SIG-M5 treated with dmso at 0.1 percent for 504 hours (cell line): ENCODE measurements around the gene DHX32.
"Not testable (repeated sequence)": the region's sequence is repeated elsewhere in the genome, so short reads cannot be mapped to it uniquely, and the experiment has no call there.

ENCODE experiments used
- DNase-seq: peaks from one replicate; lab custom pipeline; 2025; ENCODE audit not compliant: unreplicated experiment; lab: John Stamatoyannopoulos, UW

DHX32 gene

GRCh38 chr10:125896088-125896934, 15.2 kb upstream of the DHX32 start, which contains the start of gene FANK1:
Gene FANK1 (plus strand): TSS chr10:125896564. CDS start chr10:125896643, 79 bp downstream.
- peak; percentile 44 for DNase-seq

GRCh38 chr10:125895130-125896087, 14.3 kb upstream of the DHX32 start:
- DNase-seq, result peak; percentile 27

DNA sequence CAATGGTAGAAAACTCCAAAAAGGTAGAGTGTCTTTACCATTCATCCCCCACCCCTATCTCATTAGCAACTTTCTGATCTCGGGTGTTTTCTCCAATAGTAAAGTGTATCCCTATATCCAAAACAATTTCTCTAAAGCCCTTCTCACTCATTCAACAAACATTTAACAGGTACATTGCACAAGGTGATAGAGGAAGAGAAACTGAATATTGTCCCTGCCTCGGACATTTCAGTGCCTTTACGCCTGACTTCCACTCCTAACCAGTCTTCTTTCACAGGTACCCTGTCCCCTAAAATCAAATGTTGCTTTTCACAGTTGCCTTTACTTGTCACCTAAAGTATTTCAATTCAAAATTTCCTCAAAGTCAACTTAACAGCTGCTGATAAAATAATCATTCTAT, 13.1 kb upstream of the DHX32 start:
- not testable (repeated sequence) for DNase-seq

GRCh38 chr10:125892402-125892801, 11.3 kb upstream of the DHX32 start:
- not testable (repeated sequence) for DNase-seq

DNA sequence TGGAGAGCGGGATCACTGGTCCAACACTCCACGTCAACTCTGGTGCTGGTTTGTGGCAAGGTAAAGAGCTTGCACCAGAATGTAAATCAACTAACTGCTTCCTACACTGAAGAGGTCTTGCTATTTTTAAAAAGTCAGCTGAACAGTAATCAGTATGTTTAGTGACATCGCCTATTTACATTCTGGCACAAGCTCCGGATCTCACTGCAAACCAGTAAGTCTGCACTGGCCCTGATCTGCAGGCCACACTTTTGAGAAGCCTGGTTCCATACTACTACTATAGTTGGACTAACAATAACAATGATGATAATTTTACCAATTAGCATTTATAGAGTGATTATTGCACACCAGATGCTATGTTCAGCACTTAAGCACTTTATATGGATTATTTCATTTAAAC, 8.3 kb upstream of the DHX32 start:
- not testable (repeated sequence) for DNase-seq

DNA sequence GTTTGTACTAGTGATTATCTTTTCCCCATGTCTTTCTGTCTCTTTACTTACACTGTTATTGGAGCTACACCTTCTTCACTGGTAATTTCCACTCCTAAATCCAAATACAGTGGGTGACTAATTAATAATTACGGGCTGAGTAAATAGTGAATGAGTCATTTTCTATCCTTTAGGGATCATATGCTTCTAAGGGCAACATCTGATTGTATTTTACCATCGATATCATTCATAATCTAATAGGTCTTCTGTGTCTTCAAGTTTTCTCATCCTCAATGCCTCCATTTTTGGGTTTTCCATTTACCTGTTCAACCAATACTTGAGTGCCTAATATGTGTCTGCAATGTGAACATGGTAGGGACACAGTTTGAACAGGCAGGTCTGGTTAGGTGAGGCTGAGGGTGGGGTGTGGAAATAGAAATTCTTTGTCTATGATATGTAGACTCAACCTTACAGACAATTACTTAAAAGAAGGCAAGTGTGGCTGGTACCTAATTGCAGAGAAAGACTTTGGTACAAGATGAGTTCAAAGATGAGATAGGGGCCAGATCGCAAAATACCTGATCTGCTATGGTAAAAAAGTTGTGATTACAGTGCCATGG, 5.9 kb upstream of the DHX32 start:
- DNase-seq, result no peak

- no peak for DNase-seq
Observed at GRCh38 chr10:125883211-125883610, 2.1 kb upstream of the DHX32 start.

- no peak for DNase-seq
Observed at GRCh38 chr10:125882596-125882995, 1.5 kb upstream of the DHX32 start.

DNA sequence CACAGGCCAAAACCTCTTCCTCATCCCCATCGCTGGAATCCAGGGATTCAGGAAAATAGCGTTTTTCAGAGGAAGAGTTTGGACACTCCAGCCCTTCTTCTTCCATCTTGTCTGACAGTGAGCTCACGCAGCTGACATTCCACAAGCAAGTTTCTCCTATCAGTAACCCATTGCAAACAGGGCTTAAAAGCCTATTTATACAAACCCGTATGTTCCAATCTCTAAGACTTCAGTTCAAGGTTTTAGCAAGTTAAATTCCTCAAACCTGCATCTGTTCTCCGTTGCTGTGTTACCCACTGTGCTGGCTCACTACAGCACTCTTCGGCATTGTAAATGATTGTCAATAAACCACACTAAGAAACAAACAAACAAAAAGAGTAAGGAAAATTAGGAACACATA, 373 bp downstream of the DHX32 start:
- DNase-seq, result no peak

DNA sequence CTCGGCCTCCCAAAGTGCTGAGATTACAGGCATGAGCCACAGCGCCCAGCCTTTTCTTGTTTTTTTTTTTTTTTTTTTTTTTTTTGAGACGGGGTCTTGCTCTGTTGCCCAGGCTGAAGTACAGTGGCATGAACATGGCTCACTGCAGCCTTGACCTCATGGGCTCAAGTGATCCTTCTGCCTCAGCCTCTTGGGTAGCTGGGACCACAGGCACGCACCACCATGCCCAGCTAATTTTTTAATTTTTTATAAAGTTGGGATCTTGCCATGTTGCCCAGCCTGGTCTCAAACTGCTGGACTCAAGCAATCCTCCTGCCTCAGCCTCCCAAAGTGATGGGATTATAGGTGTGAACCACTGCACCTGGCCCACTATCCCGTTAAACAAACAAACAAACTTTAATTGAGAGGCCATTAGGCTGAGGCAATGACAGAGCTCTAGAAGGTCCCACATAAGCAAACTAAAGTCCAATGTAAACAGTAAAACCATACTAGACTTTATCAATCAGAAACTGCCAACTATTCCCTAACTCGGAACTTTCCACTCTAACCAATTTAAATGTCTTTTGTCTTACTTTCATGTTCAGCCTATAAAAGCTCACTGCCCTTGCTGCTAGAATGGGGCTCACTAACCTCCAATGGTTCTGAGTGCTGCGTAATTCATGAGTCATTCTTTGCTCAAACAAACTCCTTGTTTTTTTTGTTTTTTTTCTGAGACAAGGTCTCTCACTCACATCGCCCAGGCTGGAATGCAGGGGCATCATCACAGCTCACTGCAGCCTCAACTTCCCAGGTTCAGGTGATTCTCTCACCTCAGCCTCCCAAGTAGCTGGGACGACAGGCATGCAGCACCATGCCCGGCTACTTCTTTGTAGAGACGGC, 1.9 kb downstream of the DHX32 start:
- no peak for DNase-seq

DNA sequence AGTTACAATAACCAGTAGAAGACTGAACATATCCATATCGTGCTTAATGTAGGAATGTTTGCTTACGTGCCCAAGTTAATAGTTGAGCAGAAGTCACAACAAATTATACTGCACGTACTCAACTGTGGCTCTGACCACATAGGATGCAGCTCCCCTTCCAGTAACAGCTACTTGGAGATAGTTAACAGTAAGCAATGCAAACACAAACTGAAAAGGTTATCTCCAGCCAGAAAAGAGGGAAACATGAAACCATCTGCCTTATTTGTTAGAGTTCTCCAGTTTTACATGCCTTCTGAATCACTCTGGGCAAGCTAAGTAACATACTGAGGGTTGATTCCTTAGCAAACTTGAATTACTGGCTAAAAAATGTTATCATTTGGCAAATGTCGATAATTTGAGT, 9.8 kb downstream of the DHX32 start:
- DNase-seq, result no peak

DNA sequence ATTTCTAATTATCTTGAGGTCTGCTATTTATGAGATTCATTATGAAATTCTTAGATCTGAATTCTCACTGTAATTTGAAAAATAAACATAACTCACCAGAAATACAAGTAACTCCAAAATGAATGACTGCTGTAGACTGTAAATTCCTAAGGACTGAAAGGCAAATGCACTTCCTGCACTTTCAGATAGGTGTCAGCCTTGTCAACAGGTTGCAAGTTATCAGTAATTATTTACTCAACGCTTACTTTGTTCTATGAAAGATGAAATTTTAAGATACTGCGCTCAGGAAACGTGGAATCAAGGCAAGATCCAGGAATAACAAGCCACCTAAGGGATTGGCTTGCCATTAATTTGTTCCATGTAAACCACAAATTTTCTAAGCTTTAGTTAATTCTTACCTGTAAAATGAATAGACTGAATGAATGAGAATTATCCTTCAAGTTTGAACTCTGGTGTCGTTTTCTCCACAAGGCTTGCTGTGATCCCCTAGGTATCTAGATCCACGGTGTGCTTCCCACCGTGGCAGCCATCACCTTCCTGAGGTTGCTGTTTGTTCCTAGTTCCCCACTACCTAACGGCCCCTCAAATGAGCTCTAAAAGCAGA, 12.6 kb downstream of the DHX32 start:
- peak; percentile 29 for DNase-seq

DNA sequence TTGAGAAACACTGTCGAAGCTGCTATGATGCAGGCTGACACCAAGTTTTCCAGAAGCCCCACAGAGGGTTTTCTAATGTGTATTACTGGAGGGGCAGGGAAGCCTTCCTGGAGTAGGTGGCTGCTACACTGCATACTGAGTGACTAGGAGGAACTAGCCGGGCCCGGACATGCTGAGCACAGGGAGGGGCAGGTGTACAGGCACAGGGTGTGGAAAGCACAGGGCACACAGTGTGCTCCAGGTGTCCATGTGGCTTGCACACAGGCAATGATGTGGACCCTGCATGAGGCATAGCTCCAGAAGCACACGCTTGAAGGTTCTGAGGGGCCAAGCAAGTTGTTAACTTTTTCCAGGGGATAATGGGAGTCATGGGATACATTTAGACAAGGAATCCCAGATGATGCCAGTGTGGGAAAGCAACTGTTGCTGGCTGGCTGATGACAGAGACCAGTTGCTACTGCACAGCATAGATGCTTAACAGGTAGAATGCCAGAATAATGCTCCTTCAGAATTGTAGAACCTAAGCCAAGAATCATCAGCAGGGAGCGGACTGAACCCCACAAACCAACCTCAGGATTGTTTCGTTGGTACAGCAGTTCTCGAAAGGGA, 14.6 kb downstream of the DHX32 start:
- DNase-seq, result no peak

GRCh38 chr10:125865120-125865519, 16.0 kb downstream of the DHX32 start:
- DNase-seq, result no peak

DNA sequence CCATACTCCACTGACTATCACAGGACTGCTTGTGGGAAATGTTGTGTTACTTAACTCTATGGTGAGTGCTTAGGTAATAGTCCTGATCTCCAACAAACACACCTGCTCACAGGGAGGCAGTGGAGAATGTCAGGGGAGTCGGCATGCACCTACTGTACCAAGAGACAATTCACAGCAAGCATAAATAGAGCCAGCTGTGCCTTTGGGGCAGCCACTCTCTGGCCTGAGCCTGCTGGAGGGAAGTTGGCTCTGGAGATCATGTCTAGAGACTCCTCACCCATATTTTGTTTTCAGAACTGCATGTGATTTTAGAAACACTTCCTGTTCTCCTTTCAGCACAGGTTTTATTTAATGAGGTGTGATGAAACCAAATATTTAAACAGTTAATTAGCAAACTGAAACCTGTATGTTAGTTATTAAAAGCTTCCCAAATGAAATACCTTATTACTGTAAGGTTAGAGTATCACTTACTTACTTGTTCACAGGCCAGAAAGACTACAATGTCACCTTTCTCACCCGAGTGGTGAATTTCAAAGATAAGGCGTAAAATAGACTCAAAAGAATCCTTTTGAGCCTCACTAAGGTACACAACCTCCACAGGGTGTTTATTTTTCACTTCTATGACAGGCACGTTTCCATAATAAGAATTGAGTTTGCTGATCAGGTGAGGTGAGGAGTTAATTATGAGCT, 21.8 kb downstream of the DHX32 start:
- DNase-seq, result no peak

DNA sequence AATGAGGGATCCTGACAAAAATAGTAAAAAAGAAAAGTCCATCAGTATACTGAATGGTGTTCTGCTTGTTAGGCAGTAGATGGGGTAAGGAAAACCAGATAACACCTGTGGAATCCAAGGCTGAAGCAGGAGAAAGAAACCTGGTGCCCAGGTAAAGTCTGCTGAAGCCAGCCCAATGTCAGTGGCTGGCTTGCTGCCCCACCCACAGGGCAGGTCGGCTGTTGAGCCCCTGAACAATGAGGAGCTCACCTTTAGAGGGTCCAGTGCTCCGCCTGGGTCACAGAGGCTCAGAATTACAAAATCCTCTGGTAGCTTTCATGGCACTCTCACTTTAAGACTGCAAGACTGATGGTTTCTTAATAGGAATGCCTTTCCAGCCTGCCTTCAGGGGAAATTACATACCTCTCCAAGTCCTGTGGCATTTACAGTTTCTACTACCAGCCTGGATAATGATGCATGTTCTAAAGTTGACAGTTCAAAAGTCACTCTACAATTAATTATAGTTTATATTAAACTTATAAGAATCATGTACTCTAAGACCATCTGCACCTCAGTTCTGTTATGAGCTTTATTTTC, 23.8 kb downstream of the DHX32 start:
- no peak for DNase-seq

GRCh38 chr10:125852487-125852886, 28.6 kb downstream of the DHX32 start:
- no peak for DNase-seq
